DOHH2 (cell line): Measurements from ENCODE around the gene HOGA1.

Experiments used
- EZH2phosphoT487 ChIP-seq: fragments of 200-600 bp; sonication (generic); IDR thresholded peaks from 2 replicates; pipeline ENCODE4 v1.6.1; 2017; ENCODE audit warnings: borderline replicate concordance, mild to moderate bottlenecking, antibody characterized with exemption, low read length, moderate library complexity, mixed read lengths
- TF ChIP-seq, protein P1 (sequence below): fragments of 200-600 bp; sonication (generic); IDR thresholded peaks from one replicate; pipeline ENCODE4 v1.5.1; 2014; ENCODE audit warnings: antibody characterized with exemption, mild to moderate bottlenecking, low read depth, low read length; ENCODE audit not compliant: poor library complexity, severe bottlenecking

DNA sequence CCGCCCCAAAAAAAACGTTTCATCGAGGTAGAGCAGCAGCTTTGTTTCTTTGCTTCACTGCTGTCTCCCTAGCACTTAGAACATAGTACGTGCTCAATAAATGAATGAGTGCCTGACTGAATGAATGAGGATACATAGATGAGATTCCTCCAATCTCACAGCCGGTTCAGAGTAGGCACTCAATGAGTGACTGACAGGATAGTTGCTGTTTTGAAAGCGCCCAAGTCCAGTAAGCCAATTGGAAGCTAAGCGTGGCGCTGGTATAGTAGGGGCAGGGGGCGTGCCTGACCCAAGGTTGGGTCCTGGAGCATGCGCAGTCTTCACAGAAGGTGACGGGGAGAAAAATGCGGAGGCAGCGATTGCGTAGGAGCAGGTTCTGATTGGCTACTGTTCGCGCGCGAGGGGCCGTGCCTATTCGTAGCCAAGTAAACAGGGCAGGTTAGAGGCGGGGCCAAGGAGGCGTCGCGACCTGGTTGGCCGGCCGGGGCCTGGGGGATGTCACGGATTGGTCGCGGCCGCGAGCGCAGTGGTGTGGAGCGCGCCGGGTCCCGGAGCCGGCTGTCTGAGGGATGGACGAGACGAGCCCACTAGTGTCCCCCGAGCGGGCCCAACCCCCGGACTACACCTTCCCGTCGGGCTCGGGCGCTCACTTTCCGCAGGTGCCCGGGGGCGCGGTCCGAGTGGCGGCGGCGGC, 56.1 kb downstream of the HOGA1 start, which contains the start of gene PI4K2A:
- TF ChIP-seq, protein P1, sequence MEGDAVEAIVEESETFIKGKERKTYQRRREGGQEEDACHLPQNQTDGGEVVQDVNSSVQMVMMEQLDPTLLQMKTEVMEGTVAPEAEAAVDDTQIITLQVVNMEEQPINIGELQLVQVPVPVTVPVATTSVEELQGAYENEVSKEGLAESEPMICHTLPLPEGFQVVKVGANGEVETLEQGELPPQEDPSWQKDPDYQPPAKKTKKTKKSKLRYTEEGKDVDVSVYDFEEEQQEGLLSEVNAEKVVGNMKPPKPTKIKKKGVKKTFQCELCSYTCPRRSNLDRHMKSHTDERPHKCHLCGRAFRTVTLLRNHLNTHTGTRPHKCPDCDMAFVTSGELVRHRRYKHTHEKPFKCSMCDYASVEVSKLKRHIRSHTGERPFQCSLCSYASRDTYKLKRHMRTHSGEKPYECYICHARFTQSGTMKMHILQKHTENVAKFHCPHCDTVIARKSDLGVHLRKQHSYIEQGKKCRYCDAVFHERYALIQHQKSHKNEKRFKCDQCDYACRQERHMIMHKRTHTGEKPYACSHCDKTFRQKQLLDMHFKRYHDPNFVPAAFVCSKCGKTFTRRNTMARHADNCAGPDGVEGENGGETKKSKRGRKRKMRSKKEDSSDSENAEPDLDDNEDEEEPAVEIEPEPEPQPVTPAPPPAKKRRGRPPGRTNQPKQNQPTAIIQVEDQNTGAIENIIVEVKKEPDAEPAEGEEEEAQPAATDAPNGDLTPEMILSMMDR, result no peak
- TF ChIP-seq EZH2phosphoT487, result no peak
